GM12891 (cell line): ENCODE measurements around the gene NPAS2.

ENCODE experiments used
- PAX5 ChIP-seq: IDR thresholded peaks from 2 replicates; pipeline ENCODE4 v1.6.1; 2011; ENCODE audit warnings: low read length, moderate library complexity, mild to moderate bottlenecking; ENCODE audit not compliant: insufficient read depth, severe bottlenecking
- POLR2A ChIP-seq: IDR thresholded peaks from 2 replicates; pipeline ENCODE4 v1.6.1; 2011; ENCODE audit warnings: low read depth, low read length, control low read depth
- POLR2AphosphoS5 ChIP-seq: IDR thresholded peaks from 2 replicates; pipeline ENCODE4 v1.6.1; 2011; ENCODE audit warnings: low read depth, low read length, control low read depth
- SPI1 ChIP-seq: IDR thresholded peaks from 2 replicates; pipeline ENCODE4 v1.6.1; 2011; ENCODE audit warnings: low read depth, low read length, control low read depth
- TAF1 ChIP-seq: IDR thresholded peaks from 2 replicates; pipeline ENCODE4 v1.6.1; 2011; ENCODE audit warnings: low read depth, low read length, control low read depth

DNA sequence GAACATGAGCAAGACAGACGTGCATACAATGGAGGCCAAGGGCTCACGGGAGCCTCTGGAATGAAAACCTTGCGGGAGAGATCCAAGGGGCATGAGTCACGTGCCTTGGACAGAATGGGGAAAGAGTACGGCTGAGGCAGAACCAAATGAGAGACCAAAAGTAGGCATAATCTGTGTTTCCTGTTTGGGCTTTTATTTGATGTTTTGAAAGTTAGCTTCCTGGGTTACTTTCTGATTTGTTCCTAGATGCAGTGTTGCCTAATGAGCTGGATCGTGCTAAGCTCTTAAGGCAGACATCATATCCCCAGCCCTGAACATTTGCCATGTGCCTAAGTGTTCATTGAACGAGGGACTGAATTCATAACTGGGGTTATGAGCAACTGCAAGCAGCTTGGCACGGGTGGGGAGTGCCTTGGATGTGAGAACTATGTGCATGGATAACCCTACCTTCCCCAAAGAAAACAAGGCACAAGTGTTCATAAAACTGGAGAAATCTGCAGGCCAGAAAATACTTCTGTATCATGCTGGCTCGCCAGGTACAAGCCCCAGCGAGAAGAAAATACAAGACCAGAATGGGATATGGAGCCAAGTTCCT, 121.8 kb downstream of the NPAS2 start:
- TF ChIP-seq POLR2A (no peak), POLR2AphosphoS5 (no peak), TAF1 (no peak), SPI1 (no peak), PAX5 (no peak)
